DOHH2 (cell line): Measurements from ENCODE around the gene MEX3D.

Experiments
- EZH2phosphoT487 ChIP-seq: fragments of 200-600 bp; sonication (generic); IDR thresholded peaks from 2 replicates; pipeline ENCODE4 v1.6.1; 2017; ENCODE audit warnings: borderline replicate concordance, mild to moderate bottlenecking, antibody characterized with exemption, low read length, moderate library complexity, mixed read lengths
- TF ChIP-seq, protein P1 (sequence below): fragments of 200-600 bp; sonication (generic); IDR thresholded peaks from one replicate; pipeline ENCODE4 v1.5.1; 2014; ENCODE audit warnings: antibody characterized with exemption, mild to moderate bottlenecking, low read depth, low read length; ENCODE audit not compliant: poor library complexity, severe bottlenecking

DNA sequence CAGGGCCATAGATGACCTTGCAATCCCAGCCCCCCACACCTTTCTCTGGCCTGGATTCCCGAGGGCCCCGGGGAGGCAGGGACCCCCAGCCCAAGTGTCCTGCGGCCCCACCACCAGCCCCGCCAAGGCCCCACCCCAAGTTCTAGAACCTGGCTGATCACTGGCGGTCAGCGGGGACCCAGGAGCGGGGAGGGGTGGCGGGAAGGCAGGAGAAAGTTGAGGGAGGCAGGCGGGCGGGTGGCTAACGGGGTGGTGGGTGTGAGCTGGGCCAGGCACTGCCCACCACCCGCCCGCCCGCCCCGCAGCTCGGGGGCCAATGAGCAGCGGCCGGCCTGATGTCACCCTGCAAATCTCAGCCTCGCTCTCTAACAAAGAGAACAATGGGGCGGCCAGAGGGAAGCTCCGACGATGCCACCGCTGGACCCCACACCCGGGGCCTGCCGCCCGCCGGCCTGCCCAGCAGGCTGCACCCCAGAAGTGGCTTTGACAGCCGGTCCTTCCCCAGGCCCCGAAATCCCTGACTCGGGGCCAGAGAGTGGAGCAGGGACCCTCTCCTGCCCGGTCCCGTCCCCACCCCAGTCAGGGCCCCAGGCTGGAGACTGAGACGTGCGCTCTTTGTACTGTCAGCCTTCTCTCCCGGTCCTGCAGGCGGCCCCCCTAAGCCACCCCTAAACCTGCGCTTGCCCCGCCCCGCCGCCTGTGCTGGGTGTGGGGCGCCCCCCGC is 1.6 kb downstream of the MEX3D start:
- TF ChIP-seq, protein P1, sequence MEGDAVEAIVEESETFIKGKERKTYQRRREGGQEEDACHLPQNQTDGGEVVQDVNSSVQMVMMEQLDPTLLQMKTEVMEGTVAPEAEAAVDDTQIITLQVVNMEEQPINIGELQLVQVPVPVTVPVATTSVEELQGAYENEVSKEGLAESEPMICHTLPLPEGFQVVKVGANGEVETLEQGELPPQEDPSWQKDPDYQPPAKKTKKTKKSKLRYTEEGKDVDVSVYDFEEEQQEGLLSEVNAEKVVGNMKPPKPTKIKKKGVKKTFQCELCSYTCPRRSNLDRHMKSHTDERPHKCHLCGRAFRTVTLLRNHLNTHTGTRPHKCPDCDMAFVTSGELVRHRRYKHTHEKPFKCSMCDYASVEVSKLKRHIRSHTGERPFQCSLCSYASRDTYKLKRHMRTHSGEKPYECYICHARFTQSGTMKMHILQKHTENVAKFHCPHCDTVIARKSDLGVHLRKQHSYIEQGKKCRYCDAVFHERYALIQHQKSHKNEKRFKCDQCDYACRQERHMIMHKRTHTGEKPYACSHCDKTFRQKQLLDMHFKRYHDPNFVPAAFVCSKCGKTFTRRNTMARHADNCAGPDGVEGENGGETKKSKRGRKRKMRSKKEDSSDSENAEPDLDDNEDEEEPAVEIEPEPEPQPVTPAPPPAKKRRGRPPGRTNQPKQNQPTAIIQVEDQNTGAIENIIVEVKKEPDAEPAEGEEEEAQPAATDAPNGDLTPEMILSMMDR, result no peak
- no peak for TF ChIP-seq EZH2phosphoT487
